Stimulated activated CD4-positive, alpha-beta T cell treated with anti-CD3 and anti-CD28 coated beads, Interleukin-12 subunit alpha, Interleukin-12 subunit beta, amount 100 ng/mL, for 48 hours (primary cell): ENCODE measurements around the gene ZNF598.
A peak's percentile ranks its signal among the peaks of the same experiment; 100 is the strongest.
"Not testable (repeated sequence)": the region's sequence is repeated elsewhere in the genome, so short reads cannot be mapped to it uniquely, and the experiment has no call there.

ENCODE experiments used
- DNase-seq, 3 donors: peaks; one replicate each; pipeline ENCODE4 v3.0.0-alpha.2; 2020; ENCODE audit warnings: low read depth in 2 of 3, low spot score in 1 of 3

ZNF598 gene

DNA sequence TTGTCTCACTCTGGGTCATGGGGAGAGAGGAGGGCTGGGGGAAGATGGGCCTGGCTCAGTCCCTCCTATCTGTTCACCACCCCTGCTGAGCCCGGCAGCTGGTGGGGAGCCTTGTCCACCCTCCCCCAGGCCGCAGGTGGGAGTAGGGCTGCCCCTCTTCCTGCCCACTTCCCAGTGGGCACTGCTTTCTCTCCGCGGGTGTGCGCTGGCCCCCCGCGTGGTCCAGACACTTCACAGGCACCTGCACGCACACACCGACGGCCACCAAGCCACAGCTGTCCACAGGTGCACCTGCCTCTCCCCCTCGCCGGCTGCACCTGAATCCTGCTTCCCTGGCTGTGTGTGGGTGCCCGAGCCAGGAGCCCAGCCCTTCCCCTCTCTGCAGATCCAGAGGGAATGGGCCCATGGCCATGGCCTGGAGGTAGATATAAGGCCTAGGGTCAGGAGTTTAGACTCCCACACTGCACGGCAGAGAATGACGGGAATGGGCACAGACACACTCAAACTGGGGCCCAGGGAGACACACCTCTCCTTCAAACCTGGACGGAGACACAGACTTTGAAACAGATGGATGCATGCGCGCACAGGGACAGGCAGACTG is 19.1 kb upstream of the ZNF598 start:
- DNase-seq = no peak

DNA sequence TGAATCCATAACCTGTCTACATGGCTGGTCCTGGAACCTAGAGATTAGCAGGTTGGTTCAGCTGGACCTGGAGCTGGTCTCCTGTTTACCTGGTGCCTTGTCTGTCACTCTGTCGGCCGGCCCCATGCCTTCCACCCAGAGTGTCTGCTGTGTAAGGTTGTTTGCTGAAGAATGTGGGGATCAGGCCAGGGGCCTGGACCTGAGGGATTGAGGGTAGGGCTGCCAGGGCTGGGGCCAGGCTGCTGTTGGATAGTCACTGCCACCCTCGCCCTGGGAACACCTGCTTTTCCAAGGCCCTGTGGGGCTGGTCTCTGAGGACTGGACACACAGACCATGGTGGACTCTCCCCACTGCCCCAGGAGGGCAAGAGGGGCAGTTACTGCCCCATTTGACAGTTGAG is 18.5 kb upstream of the ZNF598 start:
- DNase-seq = no peak

DNA sequence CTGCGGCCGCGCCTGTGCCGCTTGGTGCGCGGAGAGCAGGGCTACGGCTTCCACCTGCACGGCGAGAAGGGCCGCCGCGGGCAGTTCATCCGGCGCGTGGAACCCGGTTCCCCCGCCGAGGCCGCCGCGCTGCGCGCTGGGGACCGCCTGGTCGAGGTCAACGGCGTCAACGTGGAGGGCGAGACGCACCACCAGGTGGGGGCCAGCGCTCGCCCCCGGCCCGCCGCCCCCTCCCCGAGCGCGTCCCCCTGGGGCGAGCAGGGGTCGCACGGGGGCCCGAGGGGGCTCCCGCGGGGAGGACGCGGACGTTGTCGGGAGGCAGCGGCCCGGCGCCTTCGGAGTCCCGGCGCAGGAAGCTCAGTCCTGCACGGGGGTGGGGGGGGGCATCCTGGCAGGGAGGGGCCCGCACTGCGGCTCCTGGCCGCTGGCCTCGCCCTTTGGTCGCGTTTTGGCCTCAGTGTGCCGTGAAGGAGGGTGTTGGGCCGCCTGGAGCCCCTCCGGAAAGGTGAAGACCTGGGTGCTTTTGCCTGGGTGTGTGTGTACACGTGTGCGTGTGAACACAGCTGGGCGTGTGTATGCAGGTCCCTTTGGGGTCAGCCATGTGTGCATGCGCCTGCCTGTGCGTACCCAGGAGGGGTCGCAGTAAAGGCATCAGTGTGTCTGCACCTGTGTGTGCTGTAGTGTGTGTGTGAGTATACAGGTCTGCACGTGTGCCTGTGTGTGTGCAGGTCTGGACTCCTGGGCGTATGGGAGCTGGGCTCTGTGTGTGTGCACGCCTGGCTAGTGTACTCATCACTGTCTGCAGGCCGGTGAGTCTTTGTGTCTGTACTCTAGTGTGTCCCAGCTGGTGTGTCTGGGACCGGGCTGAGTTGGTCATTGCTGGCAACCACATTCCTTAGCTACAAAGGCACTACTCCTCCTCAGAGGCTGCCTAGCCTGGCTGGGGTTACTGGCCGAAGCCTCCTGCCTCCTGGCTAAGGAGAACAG is 17.7 kb upstream of the ZNF598 start:
- DNase-seq = no peak

DNA sequence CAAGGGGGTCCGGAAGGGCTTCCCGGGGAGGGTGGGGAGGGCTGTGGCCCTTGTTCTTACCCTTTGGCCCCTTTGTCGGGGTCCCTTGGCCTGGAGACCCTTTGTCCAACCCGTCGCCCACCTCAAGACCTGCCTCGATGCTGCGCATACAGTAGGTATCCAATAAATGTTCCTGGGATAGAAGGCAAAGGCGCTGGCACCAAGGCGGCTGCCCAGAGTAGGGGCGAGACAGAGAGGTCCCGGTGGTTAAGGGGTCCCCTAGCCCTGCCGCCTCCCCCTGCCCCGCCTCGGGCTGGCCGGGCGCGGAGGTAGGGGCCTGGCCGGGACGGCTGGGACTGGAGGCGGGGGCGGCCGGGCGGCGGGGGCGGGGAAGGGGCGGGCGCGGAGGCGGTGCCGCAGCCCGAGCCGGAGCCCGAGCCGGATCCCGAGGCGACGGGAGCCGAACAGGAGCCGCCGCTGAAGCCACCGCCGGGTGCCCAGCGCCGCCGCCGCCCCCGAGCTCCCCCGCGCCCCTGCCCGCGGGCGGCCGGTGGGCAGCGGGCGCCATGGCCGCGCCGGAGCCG is 16.9 kb upstream of the ZNF598 start, which contains the start of gene NHERF2:
NHERF2 (plus strand) TSS at position 442 of the 563 bp plus-strand sequence; CDS start at position 546, 104 bp downstream.
- DNase-seq = no peak

DNA sequence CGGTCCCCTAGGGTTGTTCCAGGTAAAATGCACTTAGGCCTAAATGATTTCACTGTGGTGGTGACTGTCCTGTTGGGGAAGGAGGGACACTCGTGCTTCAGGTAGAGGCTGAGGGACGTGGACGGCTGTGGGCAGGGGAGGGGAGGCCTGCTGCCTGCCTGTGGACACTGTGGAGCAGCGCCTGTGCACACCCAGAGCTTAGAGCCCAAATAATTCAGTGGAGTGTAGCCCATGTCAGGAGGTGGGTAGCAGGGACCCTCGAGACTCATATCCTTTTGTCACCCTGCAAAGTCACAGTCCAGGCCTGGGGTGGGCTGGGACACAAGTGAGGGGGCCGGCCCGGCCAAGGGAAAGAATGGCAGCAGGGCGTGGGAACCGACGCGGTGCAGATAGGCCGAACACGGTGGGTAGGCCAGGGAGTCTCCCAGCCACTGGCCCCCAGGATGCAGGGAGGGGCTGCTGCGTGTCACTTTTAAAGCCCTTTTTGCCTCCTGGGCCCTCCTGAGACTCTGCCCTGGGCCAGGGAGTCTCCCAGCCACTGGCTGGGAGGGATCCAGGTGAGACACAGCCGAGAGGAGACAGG is 16.3 kb upstream of the ZNF598 start:
- DNase-seq = no peak

DNA sequence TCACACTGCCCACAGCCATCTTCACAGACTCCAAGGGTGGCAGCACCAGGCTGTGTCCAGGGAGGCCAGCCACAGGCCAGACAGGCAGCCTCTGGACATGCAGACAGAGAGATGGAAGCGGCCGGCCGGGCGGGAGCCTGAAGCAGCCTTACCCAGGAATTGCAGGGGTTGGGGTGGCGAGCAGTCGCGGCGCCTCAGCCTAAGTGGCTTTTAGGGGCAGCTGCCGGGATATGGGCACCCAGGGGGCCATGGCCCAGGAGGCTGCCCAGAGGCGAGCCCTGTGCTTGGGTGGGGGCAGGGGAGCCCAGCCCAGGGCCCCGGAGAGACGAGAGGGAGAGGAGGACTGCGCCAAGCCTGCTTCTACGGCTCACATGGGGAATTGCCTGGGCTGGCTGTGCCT is 15.6 kb upstream of the ZNF598 start:
- DNase-seq = no peak

DNA sequence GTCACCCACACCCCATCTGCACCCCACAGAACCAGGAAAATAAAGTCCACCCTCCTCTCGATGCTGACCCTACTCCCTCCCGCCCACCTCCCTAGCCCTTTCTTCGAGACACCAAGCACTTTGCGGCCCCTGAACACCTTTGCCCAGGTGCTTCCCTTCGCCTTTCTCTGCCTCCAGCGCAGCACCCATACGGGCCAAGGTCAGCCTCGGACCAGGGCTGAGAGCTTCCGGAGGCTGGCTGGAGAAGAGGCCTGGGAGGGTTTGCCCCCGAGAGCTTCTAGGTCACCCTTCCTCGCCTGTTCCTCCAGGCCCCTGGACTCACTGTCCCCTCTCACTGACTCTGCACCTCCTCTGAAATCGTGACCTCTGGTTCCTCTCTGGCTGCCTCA is 14.4 kb upstream of the ZNF598 start:
- no peak for DNase-seq

DNA sequence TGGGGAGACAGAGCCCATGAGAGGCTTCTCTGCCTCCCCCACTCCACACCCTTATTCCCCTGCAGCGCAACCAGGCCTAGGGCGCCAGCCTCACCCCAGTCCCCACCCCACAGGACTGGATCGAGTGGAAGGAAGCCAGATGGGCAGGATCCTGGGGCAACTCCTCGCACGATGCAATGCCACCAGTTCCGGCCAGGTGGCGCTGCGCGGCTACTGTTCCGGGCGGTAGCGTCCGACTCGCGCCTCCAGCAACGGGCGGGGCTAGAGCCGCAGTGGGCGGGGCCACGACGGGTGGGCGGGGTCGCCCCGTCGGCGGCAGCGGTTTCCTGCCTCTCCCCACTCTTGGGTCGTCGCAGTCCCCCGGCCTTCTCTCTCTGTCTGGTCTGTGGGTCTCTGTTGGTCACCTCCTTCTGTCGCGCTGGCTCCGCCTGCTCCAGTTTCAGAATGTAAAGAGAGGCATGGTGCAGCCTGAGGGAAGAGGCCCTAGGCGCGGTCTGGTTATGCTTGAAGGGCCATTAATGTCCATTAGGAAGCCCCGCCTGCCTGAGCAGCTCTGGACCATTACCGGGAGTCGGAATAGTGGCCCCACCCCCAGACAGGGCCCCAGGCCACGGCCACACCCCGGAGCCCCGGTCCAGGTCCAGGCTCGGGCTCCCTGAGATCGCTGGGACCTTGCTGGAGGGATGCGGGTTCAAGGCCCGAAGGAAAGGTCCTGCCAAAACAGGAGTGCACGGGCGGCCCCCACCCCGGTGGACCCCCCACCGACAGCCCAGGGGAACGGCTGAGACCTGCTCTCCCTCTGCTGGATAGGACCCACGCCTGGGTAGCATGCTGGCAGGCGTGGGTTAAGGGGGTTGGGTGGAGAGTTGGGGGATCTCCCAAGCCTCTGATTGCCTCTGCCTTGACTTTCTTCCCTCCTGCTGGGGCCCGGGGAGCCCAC is 13.7 kb upstream of the ZNF598 start:
- DNase-seq = peak; percentile 87 to 99 (median 92)

DNA sequence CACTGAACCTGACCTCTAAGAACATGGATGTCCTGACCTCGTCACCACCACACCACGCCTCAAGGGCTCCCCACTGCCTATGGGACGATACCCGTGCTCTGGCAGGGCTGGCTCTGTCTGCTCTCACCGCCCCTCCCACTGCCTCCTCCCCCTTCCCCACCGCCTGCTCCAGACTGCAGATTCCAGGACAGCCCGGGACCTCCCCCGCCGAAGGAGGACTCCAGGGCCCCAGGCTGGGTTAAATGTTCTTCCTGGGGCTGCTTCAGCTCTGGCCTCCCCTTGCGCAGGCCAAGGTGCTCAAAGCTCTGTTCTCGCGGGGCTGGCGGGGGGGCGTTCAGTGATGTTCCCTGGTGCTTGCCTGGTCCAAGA is 13.1 kb upstream of the ZNF598 start:
- DNase-seq = no peak

DNA sequence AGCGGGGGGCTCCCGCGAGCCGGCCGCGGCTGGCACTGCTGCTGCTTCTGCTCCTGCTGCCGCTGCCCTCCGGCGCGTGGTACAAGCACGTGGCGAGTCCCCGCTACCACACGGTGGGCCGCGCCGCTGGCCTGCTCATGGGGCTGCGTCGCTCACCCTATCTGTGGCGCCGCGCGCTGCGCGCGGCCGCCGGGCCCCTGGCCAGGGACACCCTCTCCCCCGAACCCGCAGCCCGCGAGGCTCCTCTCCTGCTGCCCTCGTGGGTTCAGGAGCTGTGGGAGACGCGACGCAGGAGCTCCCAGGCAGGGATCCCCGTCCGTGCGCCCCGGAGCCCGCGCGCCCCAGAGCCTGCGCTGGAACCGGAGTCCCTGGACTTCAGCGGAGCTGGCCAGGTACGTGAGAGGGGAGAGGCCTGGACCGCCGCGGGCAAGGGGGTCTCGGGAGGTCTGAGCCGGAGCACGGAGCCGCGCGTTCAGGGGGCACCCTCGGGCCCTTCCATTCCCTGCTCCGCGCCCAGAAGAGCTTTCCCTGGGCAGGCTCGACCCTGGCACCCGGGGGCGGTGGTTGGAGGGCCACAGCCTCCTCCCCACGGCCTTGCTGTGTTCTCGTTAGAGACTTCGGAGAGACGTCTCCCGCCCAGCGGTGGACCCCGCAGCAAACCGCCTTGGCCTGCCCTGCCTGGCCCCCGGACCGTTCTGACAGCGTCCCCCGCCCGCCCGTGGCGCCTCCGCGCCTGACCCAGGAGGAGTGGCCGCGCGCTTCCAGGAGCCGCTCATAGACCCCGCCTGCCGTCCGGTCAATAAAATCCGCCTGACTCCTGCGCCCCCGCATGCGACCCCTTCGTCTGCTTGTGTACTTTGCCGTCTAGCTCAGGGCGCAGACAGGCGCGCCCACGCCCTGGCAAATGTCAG is 10.6 kb upstream of the ZNF598 start:
- no peak for DNase-seq

DNA sequence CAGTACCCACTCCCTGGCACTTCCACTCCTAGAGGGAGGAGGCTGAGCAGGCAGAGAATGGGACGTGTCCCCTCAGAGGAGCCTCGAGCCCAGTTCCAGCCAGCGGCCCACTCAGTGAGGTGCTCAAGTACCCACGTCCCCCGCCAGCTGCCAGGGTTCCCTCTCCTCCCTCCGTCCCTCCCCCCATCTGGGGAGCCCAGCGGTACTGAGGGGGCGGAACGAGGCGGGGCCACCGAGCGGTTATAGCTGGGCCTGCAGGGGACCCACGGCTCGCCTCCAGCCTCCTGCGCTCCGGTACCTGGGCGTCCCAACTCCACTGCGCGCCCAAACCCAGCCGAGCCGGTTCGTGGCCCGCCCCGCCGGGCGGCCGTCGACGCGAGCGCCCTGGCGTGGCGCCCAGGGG is 9.9 kb upstream of the ZNF598 start, which contains the start of gene NPW:
NPW (plus strand) TSS at position 268 of the 403 bp plus-strand sequence.
- DNase-seq = no peak

DNA sequence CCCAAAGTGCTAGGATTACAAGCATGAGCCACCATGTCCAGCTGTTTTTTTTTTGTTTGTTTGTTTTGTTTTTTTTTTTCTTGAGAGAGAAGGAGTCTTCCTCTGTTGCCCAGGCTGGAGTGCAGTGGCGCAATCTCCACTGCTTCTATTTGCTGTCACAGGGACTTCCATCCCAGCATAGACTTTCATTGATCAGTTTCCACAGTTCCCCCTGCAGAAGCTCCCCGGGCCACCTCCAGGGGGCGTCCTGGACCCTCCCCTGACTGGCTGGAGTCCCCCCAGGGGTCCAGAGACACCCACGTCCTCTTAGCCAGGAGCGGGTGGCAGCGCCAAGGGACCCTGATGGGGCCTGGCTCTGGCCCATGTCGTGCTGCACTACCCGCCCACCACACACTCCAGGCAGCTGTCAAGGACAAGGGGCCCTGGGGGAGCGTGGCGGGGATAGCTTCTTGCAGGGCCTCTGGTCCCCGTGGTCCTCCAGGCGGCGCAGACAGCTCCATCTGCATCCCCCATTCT is 6.8 kb upstream of the ZNF598 start:
- no peak for DNase-seq

DNA sequence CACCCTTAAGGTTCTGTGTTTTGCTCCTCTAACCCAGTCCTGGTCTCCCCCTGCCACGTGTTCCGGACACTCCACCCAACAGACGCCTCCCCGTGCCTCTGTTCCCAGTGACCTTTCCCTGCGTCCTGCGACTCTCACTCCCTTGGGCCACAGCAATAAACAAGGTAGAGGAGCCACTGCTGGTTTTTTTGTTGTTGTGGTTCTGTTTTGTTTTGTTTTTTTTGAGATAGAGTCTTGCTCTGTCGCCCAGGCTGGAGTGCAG is 6.3 kb upstream of the ZNF598 start:
- DNase-seq = no peak

DNA sequence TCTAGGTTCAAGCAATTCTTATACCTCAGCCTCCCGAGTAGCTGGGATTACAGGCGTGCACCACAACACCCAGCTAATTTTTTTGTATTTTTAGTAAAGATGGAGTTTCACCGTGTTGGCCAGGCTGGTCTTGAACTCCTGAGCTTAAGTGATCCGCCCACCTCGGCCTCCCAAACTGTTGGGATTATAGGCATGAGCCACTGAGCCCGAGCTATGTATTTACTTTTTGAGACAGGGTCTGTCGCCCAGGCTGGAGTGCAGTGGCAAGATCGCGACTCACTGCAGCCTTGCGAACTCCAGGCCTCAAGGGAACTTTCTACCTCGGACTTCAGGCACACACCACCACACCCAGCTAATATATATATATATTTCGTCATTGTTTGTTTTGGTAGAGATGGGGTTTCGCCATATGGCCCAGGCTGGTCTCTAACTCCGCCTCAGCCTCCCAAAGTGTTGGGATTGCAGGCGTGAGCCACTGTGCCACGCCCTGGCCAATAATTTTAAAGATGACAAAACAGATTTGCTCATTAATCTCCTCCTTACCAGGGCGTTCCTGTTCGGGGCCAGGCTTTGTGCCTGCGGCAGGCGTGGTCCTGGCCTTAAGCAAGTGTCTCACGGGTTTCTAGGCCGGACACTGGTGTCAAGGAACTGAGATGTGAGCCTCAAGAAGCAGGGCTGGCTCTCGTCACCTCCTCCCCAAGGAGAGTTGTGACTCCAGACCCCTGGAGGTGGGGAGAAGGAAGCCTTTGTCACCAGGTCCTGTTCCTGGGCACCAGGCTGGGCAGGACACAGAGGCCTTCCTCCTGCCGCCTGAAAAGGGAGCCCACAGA is 5.7 kb upstream of the ZNF598 start:
- DNase-seq = no peak

DNA sequence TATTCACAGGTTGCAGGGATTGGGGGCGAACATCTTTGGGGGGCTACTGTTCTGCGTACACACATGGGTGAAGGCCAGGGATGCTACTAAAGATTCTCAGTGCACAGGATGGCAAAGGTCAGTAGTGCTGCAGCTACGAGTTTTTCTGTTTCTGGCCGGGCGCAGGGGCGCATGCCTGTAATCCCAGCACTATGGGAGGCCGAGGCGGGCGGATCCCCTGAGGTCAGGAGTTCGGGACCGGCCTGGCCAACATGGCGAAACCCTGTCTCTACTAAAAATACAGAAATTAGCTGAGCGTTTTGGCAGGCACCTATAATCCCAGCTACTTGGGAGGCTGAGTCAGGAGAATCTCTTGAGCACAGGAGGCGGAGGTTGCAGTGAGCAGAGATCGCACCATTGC is 3.9 kb upstream of the ZNF598 start:
- DNase-seq = no peak

DNA sequence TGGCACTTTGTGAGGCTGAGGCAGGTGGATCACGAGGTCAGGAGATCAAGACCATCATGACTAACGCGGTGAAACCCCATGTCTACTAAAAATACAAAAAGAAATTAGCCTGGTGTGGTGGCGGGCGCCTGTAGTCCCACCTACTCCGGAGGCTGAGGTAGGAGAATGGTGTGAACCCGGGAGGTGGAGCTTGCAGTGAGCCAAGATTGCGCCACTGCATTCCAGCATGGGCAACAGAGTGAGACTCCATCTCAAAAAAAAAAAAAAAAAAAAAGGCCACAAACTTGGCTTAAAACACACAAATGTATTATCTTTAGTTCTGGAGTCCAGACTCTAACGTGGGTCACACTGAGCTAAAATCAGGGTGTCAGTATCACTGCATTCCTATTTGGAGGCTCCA is 2.1 kb upstream of the ZNF598 start:
- DNase-seq = not testable (repeated sequence)

DNA sequence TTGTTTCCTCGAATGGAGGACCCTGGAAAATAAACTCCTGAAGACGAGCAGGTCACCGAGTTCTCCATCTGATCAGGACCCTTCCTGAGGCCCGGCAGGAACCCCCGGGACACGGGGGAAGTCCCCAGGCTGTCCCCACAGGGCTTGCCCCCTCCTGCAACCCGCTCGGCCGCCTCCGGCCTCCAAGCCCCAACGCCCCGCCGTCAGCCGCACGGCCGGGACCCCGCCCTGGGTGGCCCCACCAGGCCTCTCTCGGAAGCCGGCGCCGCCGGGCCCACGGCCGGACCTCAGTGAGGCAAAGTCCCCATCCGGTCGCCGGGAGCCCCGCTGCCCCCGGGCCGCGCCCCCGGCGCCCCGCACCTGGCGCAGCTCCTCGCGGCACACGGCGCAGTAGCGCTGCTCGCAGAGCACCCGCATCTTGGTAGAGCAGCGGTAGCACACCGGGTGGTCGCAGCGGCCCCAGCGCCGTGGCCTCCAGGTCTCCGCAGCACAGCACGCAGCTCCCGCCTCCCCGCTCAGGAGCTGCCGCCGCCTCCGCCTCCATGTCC is 383 bp downstream of the ZNF598 start:
- DNase-seq = no peak

DNA sequence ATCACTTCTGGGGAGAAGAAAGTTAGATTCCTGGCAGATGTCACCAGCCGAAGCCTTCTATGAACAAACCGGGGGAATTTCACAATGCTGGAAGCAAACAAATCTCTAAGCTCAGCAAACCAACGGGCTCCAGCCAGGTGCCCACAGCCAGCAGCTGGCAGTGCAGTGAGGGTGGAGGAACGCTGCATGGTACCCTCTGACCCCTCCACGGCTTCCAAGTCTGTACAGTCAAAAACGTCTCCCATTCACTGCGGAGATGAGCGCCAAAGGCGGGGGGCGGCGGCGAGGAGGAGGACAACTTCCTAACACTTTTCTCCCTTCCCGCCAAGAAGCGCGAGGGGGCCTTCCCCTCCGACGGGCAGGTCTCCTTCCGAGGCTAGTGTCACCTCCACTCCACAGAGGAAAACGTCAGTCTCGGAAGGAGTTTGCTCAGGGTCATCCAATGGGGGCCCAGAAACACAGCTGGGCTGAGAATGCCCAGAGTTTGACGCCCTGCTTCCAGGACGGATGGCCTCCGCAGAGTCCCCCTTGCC is 924 bp downstream of the ZNF598 start:
- peak in 1 of 3 donors; percentile 45 for DNase-seq
